Vagina (tissue), 2 donors: ENCODE data around the gene DST.

Experiments
- POLR2A ChIP-seq, 2 donors: fragments of 450-650 bp; IDR thresholded peaks; one replicate each; pipeline ENCODE4 v1.6.1; 2017; ENCODE audit warnings: antibody characterized with exemption in 2 of 2, mild to moderate bottlenecking in 2 of 2, moderate library complexity in 2 of 2
- TF ChIP-seq, protein P1 (sequence below), 3 experiments: fragments of 450-650 bp in 2 of 3; fragments of 200-600 bp in 1 of 3; sonication (generic) in 1 of 3; IDR thresholded peaks; one replicate each; pipeline ENCODE4 v1.5.1; 2017 to 2019; ENCODE audit warnings: antibody characterized with exemption in 3 of 3, mild to moderate bottlenecking in 2 of 3, moderate library complexity in 2 of 3

DNA sequence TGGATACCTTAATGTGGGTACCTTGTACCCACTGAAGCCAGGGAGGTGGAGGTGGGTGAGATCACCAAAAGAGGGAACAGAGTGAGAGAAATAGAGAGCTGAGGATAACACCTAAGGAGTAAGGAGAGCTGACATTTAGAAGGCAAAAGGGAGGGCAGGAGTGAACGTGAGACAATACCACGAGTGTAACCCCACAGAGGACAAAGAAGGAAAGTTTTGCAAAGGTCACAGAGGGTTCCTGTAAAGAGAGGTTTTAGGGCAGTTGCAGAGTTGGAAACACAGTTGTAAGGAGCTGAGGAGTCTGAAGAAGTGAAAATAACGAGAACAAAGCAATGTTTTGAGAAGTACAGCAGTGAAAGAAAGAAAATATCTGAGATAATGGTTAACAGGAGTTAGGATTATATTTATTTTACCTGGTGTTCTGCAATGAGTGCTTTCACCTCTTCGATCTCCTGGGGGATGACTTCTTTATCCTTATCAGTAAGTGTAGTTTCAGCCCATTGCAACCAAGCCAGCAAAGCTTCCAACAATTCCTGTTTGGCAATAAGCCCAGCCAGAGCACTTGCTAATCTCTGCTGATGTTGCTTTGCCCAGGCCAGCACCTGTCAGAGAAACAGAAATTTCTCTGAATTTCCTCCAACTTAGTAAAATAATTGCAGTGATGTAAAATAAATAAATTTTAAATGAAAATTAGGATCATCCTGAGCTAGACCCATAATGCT, 166.8 kb downstream of the DST start:
- TF ChIP-seq, protein P1, sequence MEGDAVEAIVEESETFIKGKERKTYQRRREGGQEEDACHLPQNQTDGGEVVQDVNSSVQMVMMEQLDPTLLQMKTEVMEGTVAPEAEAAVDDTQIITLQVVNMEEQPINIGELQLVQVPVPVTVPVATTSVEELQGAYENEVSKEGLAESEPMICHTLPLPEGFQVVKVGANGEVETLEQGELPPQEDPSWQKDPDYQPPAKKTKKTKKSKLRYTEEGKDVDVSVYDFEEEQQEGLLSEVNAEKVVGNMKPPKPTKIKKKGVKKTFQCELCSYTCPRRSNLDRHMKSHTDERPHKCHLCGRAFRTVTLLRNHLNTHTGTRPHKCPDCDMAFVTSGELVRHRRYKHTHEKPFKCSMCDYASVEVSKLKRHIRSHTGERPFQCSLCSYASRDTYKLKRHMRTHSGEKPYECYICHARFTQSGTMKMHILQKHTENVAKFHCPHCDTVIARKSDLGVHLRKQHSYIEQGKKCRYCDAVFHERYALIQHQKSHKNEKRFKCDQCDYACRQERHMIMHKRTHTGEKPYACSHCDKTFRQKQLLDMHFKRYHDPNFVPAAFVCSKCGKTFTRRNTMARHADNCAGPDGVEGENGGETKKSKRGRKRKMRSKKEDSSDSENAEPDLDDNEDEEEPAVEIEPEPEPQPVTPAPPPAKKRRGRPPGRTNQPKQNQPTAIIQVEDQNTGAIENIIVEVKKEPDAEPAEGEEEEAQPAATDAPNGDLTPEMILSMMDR (IDR thresholded peaks at IDR 0.05), result no peak
- no peak for TF ChIP-seq POLR2A (IDR thresholded peaks at IDR 0.05)
